Sigmoid colon (tissue), 7 donors: Measurements from ENCODE around the gene RSAD1. TPM values are rescaled to one million over a fixed set of nuclear protein-coding genes. Genes with fewer than 3 reads are reported as not detected.

Source experiments
- DNase-seq: peaks from one replicate; pipeline ENCODE4 v3.0.0-alpha.2; 2019
- H3K27ac ChIP-seq, 4 donors: fragments of 200-600 bp; sonication (generic); one replicate each; pipeline ENCODE4 v1.5.1; 2016 to 2019; ENCODE audit warnings: mild to moderate bottlenecking in 1 of 4
- H3K27me3 ChIP-seq, 3 donors: fragments of 200-600 bp; sonication (generic); one replicate each; pipeline ENCODE4 v1.5.1; 2019; ENCODE audit warnings: mild to moderate bottlenecking in 1 of 3
- H3K36me3 ChIP-seq, 4 donors: fragments of 200-600 bp; sonication (generic); one replicate each; pipeline ENCODE4 v1.5.1; 2016 to 2019
- H3K4me1 ChIP-seq, 4 donors: fragments of 200-600 bp; sonication (generic); one replicate each; pipeline ENCODE4 v1.5.1; 2017 to 2019
- H3K4me3 ChIP-seq, 4 donors: fragments of 200-600 bp; sonication (generic); one replicate each; pipeline ENCODE4 v1.5.1; 2017 to 2019; ENCODE audit warnings: mild to moderate bottlenecking in 2 of 4, moderate library complexity in 1 of 4
- H3K9me3 ChIP-seq, 4 donors: fragments of 200-600 bp in 3 of 4; sonication (generic) in 3 of 4; one replicate each; pipeline versions ENCODE4 v1.5.1 to v1.6.1; 2013 to 2019
- EP300 ChIP-seq, 4 donors: sonication (generic); formaldehyde crosslinking; IDR thresholded peaks; one replicate each; pipeline ENCODE4 v1.6.1; 2017; ENCODE audit warnings: antibody characterized with exemption in 4 of 4
- POLR2A ChIP-seq, 2 donors: fragments of 450-650 bp; IDR thresholded peaks; one replicate each; pipeline ENCODE4 v1.6.1; 2016; ENCODE audit warnings: antibody characterized with exemption in 2 of 2, mild to moderate bottlenecking in 2 of 2, moderate library complexity in 2 of 2
- POLR2AphosphoS5 ChIP-seq, 4 donors: sonication (generic); formaldehyde crosslinking; IDR thresholded peaks; one replicate each; pipeline ENCODE4 v1.6.1; 2017; ENCODE audit warnings: antibody characterized with exemption in 4 of 4
- WGBS, 2 donors: extraction: QIAGEN DNeasy Blood & Tissue Kit; methylation state at CpG; one replicate each; pipeline ENCODE4 v1.1.7; 2013; 5-methylcytosine and 5-hydroxymethylcytosine counted together
- intact Hi-C: fragments of 100-400 bp; cut with DNase I; formaldehyde crosslinking; loops from one replicate; pipeline ENCODE4 v1.15.1; 2023
- polyA plus RNA-seq, 3 donors: library from polyadenylated mRNA; stranded (reverse); fragments of 200-250 nt; gene quantifications; one replicate each; pipeline ENCODE4 v1.2.3, GENCODE V29; 2013
- total RNA-seq, 4 donors: library from RNA; depleted of rRNA; stranded (reverse); fragments of >200 nt; gene quantifications; one replicate each; pipeline ENCODE4 v1.1.0, GENCODE V29; 2016
- TF ChIP-seq, protein P1 (sequence below), 4 experiments: fragments of 450-650 bp in 3 of 4; fragments of 200-600 bp in 1 of 4; IDR thresholded peaks; one replicate each; pipeline ENCODE4 v1.5.1; 2016 to 2019; ENCODE audit warnings: antibody characterized with exemption in 4 of 4, mild to moderate bottlenecking in 3 of 4, moderate library complexity in 2 of 4
- donor health status: healthy with polysubstance abuse.
- donor health status: Bipolar disorder and iron deficiency.
- donor health status: healthy.

RSAD1 gene
- total and polyA plus RNA-seq, 7 donors, result 18.6 to 33.6 (median 23.2) TPM

DNA sequence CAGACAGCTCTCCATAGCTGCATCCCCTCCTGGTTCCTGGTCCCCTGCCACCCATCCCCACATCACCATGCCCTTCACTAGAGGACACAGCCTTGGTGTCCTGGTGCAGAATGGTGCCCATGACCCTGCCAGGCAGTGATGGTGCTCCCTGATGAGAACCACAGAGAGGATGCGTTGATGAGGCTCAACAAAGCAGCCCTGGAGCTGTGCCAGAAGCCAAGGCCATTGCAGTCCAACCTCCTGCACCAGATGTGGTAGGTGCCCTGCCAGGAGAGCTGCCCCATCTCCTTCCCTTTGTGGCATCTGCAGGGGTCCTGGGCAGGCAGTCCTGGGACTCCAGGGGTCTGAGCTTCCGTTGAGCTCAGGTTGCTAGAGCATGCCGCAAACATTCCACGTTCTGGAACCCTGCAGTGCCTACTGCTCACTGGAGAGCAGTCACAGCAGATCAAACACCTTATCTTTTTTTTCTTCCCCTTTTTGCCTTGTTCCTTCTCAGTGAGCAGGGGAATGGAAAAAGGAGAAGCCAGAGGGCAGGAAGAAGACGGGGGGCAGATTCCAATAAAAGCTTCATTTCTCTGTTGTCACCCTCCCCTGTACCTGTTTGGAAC lies 48.6 kb downstream of the RSAD1 start:
- no peak for DNase-seq
- no peaks in the 10 kb centered on the region for H3K36me3 ChIP-seq
- no peak overlapping the region for H3K4me3 ChIP-seq
- TF ChIP-seq EP300 (IDR thresholded peaks at IDR 0.05) (no peak), POLR2AphosphoS5 (IDR thresholded peaks at IDR 0.05) (no peak), POLR2A (IDR thresholded peaks at IDR 0.05) (no peak)
- TF ChIP-seq, protein P1, sequence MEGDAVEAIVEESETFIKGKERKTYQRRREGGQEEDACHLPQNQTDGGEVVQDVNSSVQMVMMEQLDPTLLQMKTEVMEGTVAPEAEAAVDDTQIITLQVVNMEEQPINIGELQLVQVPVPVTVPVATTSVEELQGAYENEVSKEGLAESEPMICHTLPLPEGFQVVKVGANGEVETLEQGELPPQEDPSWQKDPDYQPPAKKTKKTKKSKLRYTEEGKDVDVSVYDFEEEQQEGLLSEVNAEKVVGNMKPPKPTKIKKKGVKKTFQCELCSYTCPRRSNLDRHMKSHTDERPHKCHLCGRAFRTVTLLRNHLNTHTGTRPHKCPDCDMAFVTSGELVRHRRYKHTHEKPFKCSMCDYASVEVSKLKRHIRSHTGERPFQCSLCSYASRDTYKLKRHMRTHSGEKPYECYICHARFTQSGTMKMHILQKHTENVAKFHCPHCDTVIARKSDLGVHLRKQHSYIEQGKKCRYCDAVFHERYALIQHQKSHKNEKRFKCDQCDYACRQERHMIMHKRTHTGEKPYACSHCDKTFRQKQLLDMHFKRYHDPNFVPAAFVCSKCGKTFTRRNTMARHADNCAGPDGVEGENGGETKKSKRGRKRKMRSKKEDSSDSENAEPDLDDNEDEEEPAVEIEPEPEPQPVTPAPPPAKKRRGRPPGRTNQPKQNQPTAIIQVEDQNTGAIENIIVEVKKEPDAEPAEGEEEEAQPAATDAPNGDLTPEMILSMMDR (IDR thresholded peaks at IDR 0.05), result no peak
- 58 to 79% methylated on average over 5 of the region's 5 CpGs for WGBS, 2 donors
- no peak overlapping the region for H3K27ac ChIP-seq
- intact Hi-C loops, result no loop called here
- no peaks in the 10 kb centered on the region for H3K9me3 ChIP-seq
- H3K27me3 ChIP-seq, result peaks cover 2 to 37% (median 18%) of the 10 kb centered on the region in 3 donors
- H3K4me1 ChIP-seq, result peaks cover 0 to 4% (median 2%) of the 10 kb centered on the region in 4 donors

DNA sequence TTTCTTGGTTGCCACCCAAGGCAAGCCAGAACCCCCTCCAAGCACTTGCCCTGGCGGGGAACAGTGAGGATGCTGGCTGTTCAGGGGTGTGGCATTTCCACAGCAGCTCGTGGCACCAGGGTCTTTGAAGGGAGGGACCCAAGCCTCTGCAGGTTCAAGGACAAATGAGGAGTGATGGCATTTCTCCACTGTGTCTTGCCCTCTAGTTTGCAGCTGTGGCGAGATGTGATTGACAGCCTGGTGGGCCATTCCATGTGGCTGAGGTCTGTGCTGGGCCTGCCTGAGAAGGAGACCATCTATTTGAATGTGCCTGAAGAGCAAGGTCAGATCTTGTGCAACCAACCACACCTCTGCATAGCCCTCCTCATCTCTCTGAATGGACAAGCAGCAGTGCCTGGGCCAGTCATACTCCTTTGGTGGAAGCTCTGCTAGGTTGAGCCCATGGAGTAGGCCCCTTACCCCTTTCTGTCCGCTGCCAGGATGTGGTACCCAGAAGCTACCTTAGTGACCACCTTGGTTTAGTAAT lies 49.4 kb downstream of the RSAD1 start:
- intact Hi-C loops, result no loop called here
- TF ChIP-seq, protein P1 (IDR thresholded peaks at IDR 0.05), result no peak
- TF ChIP-seq EP300 (IDR thresholded peaks at IDR 0.05), result no peak
- no peak for TF ChIP-seq POLR2A (IDR thresholded peaks at IDR 0.05)
- TF ChIP-seq POLR2AphosphoS5 (IDR thresholded peaks at IDR 0.05), result no peak
- Histone ChIP-seq H3K27me3 (peaks cover 9 to 45% (median 26%) of the 10 kb centered on the region in 3 donors), H3K9me3 (no peaks in the 10 kb centered on the region), H3K36me3 (no peaks in the 10 kb centered on the region), H3K4me3 (no peak overlapping the region), H3K27ac (no peak overlapping the region), H3K4me1 (peaks cover 0 to 11% (median 9%) of the 10 kb centered on the region in 4 donors)
- WGBS, 2 donors, result 73 to 83% methylated on average over 4 of the region's 4 CpGs
- no peak for DNase-seq

DNA sequence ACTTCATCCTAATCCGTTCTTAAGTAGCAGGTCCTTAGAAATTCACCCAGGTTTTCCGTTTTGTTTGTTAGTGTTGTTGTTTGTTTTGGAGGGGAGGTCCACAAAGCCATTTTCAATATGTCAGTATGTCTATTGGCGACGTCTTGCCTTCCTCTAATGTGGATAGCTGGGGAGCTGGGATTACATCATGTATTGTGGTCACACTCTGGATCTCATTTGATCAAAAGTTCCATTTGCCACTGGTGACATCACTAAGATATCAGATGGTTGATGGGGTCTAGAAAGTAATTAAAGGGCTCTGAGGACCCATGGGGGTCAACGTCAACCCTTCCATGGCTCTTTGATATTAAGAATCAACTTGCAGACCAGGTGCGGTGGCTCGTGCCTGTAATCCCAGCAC lies 51.2 kb downstream of the RSAD1 start:
- H3K27me3 ChIP-seq, result peaks cover 12 to 63% (median 35%) of the 10 kb centered on the region in 3 donors
- no peak for TF ChIP-seq POLR2AphosphoS5 (IDR thresholded peaks at IDR 0.05)
- TF ChIP-seq, protein P1 (IDR thresholded peaks at IDR 0.05), result no peak
- TF ChIP-seq EP300 (IDR thresholded peaks at IDR 0.05), result no peak
- TF ChIP-seq POLR2A (IDR thresholded peaks at IDR 0.05), result no peak
- no peak overlapping the region for H3K4me3 ChIP-seq
- H3K36me3 ChIP-seq, result no peaks in the 10 kb centered on the region
- H3K27ac ChIP-seq, result no peak overlapping the region
- DNase-seq, result no peak
- WGBS, 2 donors, result 93 to 96% methylated on average over 7 of the region's 7 CpGs
- intact Hi-C loops, result no loop called here
- peaks cover 0 to 24% (median 20%) of the 10 kb centered on the region in 4 donors for H3K4me1 ChIP-seq
- H3K9me3 ChIP-seq, result no peaks in the 10 kb centered on the region

DNA sequence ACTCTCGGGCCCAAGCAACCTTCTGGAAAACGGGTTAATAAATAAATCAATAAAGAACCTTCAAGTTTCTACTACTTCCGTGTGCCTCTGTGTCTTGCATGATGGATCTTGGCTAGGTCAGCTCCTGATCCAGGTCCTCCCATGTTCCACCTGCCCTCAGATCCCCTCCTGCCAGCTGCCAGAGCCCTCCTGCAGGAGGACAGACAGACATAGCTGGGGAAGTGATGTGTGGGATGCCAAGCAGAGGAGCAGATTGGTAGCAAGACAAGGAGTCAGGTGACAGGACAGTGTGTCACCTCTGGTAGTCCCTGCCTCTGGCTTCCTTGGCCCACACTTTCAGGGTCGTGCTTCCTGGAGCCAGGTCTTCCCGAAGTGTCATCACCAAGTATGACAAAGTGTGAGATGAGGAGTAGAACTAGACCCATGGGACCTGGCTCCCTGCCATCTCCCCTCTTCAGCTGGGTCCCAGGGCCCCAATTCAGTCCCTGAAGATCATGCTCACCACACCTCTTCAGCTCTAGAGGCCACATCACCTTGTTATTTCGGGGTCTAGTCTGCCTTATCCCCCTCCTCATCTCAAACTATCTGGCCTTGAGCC lies 52.9 kb downstream of the RSAD1 start:
- H3K4me3 ChIP-seq, result no peak overlapping the region
- H3K4me1 ChIP-seq, result peaks cover 0 to 24% (median 20%) of the 10 kb centered on the region in 4 donors
- 78 to 80% methylated on average over 6 of the region's 6 CpGs for WGBS, 2 donors
- TF ChIP-seq, protein P1 (IDR thresholded peaks at IDR 0.05), result no peak
- no peak for TF ChIP-seq POLR2A (IDR thresholded peaks at IDR 0.05)
- no peak for TF ChIP-seq EP300 (IDR thresholded peaks at IDR 0.05)
- TF ChIP-seq POLR2AphosphoS5 (IDR thresholded peaks at IDR 0.05), result no peak
- H3K36me3 ChIP-seq, result no peaks in the 10 kb centered on the region
- peaks cover 12 to 66% (median 43%) of the 10 kb centered on the region in 3 donors for H3K27me3 ChIP-seq
- no peak overlapping the region for H3K27ac ChIP-seq
- DNase-seq, result no peak
- H3K9me3 ChIP-seq, result no peaks in the 10 kb centered on the region
- intact Hi-C loops, result no loop called here
